Activated effector memory CD4-positive, alpha-beta T cell treated with Interleukin-2 at 50 U/mL for 16 hours (primary cell): Measurements from ENCODE around the gene SEC14L6.
A peak's percentile ranks its signal among the peaks of the same experiment; 100 is the strongest.

Experiments
- DNase-seq: peaks from one replicate; pipeline ENCODE4 v3.0.0-alpha.2; 2020

The SEC14L6 gene

GRCh38 chr22:30491381-30491780 is 55.2 kb downstream of the SEC14L6 start:
- DNase-seq: no peak

DNA sequence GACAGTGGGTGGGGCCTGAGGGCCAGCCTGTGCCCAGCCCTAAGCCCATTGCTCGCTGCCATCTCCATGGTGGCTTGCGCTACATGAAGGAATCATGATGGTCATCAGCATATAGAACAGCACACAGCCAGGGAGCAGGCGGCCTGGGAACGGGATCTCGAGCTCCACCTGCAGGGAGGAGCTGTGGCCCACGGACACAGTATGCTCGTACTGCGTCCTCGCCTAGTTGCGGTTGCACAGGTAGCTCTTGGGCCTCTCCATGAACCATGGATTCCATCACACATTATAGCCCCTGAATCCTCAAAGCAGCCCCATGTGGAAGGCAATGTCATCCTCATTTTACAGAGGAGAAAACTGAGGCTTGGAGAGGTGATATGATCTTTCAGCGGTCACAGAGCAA is 56.1 kb downstream of the SEC14L6 start:
- DNase-seq: no peak

GRCh38 chr22:30488121-30488520 is 58.4 kb downstream of the SEC14L6 start:
- no peak for DNase-seq

DNA sequence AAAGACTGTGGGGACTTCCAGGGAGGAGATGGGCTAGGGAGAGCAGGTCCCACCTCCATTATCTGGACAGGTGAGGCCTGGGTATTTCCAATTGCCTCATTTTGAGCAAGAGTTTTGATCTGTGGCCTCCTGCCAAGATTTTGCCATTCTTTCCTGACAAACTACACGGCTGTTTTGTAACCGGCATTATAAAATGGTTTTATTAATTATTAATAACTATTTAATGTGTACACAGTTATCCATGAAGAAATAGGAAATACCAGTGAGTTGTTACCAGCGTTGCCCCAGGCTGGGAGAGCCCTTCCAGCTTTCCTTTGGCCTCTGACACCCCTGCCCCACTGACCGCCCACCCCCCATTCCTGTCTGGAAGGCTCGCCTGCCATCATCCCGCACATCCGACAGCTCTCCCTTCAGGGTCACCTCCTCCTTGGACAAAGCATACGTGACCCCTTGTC is 59.9 kb downstream of the SEC14L6 start:
- DNase-seq: no peak

- no peak for DNase-seq
Observed at GRCh38 chr22:30486118-30486517, 60.4 kb downstream of the SEC14L6 start.

DNA sequence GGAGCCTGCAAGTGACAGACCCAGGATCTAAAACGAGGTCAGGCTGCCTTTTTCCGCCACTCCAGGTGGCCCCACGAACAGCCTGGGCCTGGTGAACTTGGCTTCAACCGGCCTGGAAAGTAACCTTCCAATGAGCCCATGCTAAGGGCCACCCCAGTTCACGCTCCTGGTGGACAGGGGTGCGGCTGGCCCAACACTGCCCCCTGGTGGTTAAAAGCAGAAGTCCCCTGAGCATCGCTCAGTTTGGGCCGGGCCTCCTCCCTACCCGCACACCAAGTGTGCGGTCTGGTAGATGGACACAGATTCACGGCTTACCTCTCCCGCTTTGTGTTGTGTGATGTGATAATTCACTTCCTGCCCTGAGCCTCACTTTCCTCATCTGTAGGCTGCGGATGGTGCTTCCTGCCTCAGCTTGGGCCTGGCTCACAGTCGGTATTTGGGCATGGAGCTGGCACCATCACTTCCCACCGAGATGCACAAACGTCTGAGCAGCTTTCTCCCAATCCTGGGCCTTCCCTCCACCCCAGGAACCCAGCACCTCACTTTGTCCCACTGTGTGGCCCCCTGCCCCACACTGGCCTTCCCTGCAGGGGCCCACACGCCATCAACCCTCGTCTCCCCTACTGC is 61.1 kb downstream of the SEC14L6 start:
- DNase-seq: peak; percentile 60

DNA sequence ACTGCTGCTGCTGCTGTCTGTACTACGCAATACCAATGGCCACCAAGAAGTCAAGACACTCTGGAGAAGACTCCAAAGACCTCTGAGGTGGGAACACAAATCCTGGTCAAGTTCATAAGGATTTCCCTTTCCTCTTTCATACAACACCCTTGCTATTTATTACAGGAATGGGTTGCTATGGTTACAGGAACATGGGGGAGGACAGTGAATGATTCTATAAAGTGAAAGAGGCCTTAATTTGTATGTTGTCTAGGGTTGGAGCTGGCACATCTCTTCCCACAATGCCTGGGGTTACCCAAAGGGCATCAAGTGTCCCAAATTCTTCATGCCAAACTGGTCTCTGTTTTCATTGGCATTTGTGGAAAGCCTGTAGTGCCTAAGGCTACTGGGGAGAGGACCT is 63.4 kb downstream of the SEC14L6 start:
- no peak for DNase-seq

GRCh38 chr22:30481711-30482110 is 64.8 kb downstream of the SEC14L6 start:
- no peak for DNase-seq

DNA sequence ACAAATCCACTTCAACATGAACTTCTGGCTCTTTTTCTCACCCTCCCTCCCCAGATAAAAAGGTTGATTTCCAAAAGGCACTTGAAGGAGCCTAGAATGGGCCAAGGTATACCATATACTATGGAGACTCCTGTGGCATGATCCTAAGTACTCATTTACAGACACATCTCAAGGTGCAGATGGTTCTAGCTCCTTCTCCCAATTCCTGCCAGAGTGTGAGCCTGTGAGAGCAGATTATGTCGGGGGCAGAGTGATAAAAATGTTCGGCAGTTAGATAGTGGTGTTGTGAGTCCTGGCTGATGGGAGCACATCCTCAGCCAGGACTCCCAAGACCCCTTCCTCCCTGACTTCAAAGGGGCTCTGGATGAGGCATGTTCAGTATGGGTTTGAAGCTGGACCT is 66.6 kb downstream of the SEC14L6 start:
- DNase-seq: no peak

DNA sequence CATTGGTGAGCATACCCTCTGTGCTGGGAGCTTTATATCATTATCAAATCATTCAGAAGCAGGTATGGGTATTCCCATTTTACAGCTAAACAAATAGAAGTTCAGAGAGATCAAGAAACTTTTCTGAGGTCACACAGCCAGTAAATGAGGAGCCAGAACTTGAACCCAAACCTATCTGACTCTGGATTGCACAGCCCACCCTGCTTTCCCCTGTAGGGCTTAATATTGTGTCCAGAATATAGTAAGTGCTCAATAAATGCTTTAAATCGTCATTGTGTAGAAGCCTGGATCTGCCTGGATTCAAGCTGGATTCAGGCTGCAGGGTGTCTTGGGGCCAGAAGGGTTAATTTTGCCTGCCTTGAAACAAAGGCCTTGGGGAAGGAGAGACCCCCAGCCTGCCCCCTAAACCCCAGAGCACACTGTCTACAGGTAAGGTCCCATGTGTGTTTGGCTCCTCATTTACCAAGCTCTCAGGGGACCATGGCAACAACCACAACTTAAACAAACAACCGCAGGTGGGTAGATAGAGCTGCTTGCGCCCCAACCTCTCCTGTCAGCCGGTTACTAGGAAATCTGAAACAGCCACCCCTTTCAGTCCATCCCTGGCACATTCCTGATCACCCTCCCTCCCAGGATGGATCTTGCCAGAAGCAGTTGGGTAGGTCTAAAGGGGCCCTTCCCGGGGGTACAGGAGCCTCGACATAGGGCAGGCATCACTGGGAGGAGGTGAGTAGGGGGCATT is 71.7 kb downstream of the SEC14L6 start:
- DNase-seq: peak; percentile 4

- no peak for DNase-seq
Observed at GRCh38 chr22:30474121-30474520, 72.4 kb downstream of the SEC14L6 start.

- no peak for DNase-seq
Observed at GRCh38 chr22:30472994-30473720, 73.4 kb downstream of the SEC14L6 start.
